ENCODE measurements around the gene PTPRJ. TPM values are rescaled to one million over a fixed set of nuclear protein-coding genes. Genes with fewer than 3 reads are reported as not detected.
A peak's percentile ranks its signal among the peaks of the same experiment; 100 is the strongest.

The PTPRJ gene
- total and polyA plus RNA-seq, 9 of the 15 experiments (the other 6 are each of a cell fraction or from before 2014, with no cell fraction given): 0.56 to 10.7 (median 4.8) TPM

GRCh38 chr11:48040830-48041444, 60.6 kb downstream of the PTPRJ start:
- Histone ChIP-seq H3K79me2 (ENCODE audit: control insufficient read depth, insufficient read depth, low read length) (no peaks in the 10 kb centered on the region), H3K9me3 (replicated peaks; ENCODE audit: control insufficient read depth, insufficient read depth, low read depth, low read length) (no peaks in the 10 kb centered on the region), H3K4me1 (replicated peaks in 1 of 2; ENCODE audit: control insufficient read depth in 2 of 2, insufficient read depth in 2 of 2, low read length in 2 of 2) (no peaks in the 10 kb centered on the region; a peak in 2 of 5 replicates), H3K4me3 (no peak overlapping the region), H3K27ac (ENCODE audit: extremely low read depth, low read depth, low read length) (no peak overlapping the region), H3K36me3 (ENCODE audit: control insufficient read depth, insufficient read depth, low read length) (no peaks in the 10 kb centered on the region), H3K9me1 (ENCODE audit: control insufficient read depth, insufficient read depth, low read length) (no peaks in the 10 kb centered on the region), H3K4me2 (ENCODE audit: insufficient read depth, low read length) (no peak overlapping the region), H2AFZ (ENCODE audit: low read depth, low read length) (no peak overlapping the region), H4K20me1 (replicated peaks; ENCODE audit: control insufficient read depth, insufficient read depth, low read length) (peaks cover 3% of the 10 kb centered on the region; the same call in 1 of the 2 replicates), H3K27me3 (ENCODE audit: control insufficient read depth in 2 of 2, insufficient read depth in 2 of 2, low read length in 2 of 2) (no peaks in the 10 kb centered on the region), H3K9ac (ENCODE audit: insufficient read depth in 1 of 2, low read depth in 2 of 2, low read length in 2 of 2) (no peak overlapping the region)
- CTCF ChIA-PET (ENCODE audit: low intra/inter-chr PET ratio): no interaction called here
- in situ Hi-C loops (cut with MboI): no loop called here
- BruUV-seq (replicated peaks): no TSS peak
- 63% methylated on average over 13 of the region's 13 CpGs for WGBS (ENCODE audit: insufficient coverage, low coverage, missing lambda C conversion rate)
- intact Hi-C loops (cut with micrococcal nuclease): no loop called here
- DNase-seq (ENCODE audit: extremely low read depth in 1 of 4, low spot score in 3 of 4) (no peak), FAIRE-seq (no peak), ATAC-seq (no peak)
- POLR2A ChIA-PET: interaction anchor here (1.0 to 1.2 kb wide), 2 partner anchors 15 to 26 kb away, joined by 3 to 6 read pairs; no protein-coding TSS in a partner anchor
- TF ChIP-seq CEBPZ (IDR thresholded peaks at IDR 0.05; ENCODE audit: borderline replicate concordance, low read depth, low read length): no peak
- TF ChIP-seq ZKSCAN1 (IDR thresholded peaks at IDR 0.05; ENCODE audit: low read depth, low read length): peak; percentile 70; the same call in 1 of the 2 replicates
- TF ChIP-seq TEAD4 (IDR thresholded peaks at IDR 0.05; ENCODE audit: low read length): no peak
- TF ChIP-seq TEAD4 (CRISPR knock-in tag; IDR thresholded peaks at IDR 0.05; ENCODE audit: borderline replicate concordance): no peak
- no peak for TF ChIP-seq MTA2 (IDR thresholded peaks at IDR 0.05; ENCODE audit: low read depth)
- no peak for TF ChIP-seq CXXC5 (CRISPR knock-in tag; IDR thresholded peaks at IDR 0.05)

Measured in K562 (cell line).